Epithelial cell of esophagus (primary cell): ENCODE measurements around the gene WDR27.
A peak's percentile ranks its signal among the peaks of the same experiment; 100 is the strongest.

Source experiments
- DNase-seq: peaks from one replicate; pipeline ENCODE4 v3.0.0; 2010; ENCODE audit warnings: low read depth
- H3K4me3 ChIP-seq: 2 replicates; pipeline ENCODE4 v1.5.1; 2011; ENCODE audit warnings: mild to moderate bottlenecking, low read length, control low read depth
- TF ChIP-seq, protein P1 (sequence below): IDR thresholded peaks from 2 replicates; pipeline ENCODE4 v1.5.1; 2011; ENCODE audit warnings: low read depth, mild to moderate bottlenecking, low read length, control low read depth, inconsistent platforms; ENCODE audit not compliant: insufficient read depth; ENCODE audit errors: missing control alignments

Gene WDR27

GRCh38 chr6:169666441-169666840, 35.4 kb downstream of the WDR27 start:
- TF ChIP-seq, protein P1, sequence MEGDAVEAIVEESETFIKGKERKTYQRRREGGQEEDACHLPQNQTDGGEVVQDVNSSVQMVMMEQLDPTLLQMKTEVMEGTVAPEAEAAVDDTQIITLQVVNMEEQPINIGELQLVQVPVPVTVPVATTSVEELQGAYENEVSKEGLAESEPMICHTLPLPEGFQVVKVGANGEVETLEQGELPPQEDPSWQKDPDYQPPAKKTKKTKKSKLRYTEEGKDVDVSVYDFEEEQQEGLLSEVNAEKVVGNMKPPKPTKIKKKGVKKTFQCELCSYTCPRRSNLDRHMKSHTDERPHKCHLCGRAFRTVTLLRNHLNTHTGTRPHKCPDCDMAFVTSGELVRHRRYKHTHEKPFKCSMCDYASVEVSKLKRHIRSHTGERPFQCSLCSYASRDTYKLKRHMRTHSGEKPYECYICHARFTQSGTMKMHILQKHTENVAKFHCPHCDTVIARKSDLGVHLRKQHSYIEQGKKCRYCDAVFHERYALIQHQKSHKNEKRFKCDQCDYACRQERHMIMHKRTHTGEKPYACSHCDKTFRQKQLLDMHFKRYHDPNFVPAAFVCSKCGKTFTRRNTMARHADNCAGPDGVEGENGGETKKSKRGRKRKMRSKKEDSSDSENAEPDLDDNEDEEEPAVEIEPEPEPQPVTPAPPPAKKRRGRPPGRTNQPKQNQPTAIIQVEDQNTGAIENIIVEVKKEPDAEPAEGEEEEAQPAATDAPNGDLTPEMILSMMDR = no peak
- DNase-seq = no peak
- no peak overlapping the region for H3K4me3 ChIP-seq

GRCh38 chr6:169665289-169665688, 36.5 kb downstream of the WDR27 start:
- peak; percentile 68 for DNase-seq
- TF ChIP-seq, protein P1 = no peak
- no peak overlapping the region for H3K4me3 ChIP-seq

- no peak overlapping the region for H3K4me3 ChIP-seq
- TF ChIP-seq, protein P1 = no peak
- DNase-seq = no peak
Observed at GRCh38 chr6:169664227-169664626, 37.6 kb downstream of the WDR27 start.

DNA sequence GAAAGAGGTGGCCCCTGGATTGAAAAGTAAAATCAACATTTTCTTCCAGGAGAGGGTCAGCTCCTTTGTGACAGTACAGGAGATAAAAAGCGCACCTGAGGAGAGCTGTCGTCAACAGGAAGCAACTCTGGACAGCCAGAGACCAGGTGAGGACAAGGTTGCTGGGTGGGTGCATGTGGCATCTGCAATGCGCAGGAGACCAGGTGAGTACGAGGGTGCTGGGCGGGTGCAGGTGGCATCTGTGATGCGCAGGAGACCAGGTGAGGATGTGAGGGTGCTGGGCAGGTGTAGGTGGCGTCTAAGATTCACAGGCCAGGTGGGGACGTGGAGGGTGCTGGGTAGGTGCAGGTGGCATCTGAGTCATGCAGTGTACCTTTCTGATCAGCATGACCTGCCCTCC, 38.4 kb downstream of the WDR27 start:
- TF ChIP-seq, protein P1 = no peak
- no peak overlapping the region for H3K4me3 ChIP-seq
- no peak for DNase-seq

- TF ChIP-seq, protein P1 = no peak
- H3K4me3 ChIP-seq = no peak overlapping the region
Observed at GRCh38 chr6:169661391-169661756, 40.5 kb downstream of the WDR27 start.

DNA sequence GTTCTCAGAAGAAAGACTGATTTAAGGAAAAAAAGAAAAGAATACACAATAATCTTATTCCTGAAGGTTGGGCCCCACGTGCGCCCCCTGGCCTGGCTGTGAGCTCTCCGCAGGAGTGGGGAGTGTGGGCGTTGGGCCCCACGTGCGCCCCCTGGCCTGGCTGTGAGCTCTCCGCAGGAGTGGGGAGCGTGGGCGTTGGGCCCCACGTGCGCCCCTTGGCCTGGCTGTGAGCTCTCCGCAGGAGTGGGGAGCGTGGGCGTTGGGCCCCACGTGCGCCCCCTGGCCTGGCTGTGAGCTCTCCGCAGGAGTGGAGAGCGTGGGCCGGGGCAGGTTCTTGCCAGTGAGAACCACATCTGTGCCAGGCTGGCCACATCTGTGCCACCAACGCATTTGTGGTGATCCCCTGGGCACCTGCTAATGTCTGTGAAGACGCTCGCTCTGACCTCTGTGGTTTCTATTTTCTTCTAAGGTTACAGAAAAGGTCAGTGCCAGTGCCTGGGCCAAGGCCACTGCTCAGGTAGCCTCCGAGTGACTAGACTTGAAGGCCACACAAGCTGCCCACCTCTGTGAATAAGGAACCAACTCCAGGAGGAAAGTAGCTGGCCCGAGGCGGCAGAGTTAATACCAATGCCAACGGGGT, 41.0 kb downstream of the WDR27 start:
- H3K4me3 ChIP-seq = no peak overlapping the region
- no peak for DNase-seq
- TF ChIP-seq, protein P1 = no peak

More at GRCh38 chr6:169661391-169661756, 40.5 kb downstream of the WDR27 start:
- DNase-seq = no peak

GRCh38 chr6:169659820-169660610, 41.8 kb downstream of the WDR27 start:
- TF ChIP-seq, protein P1 = no peak
- DNase-seq = no peak
- H3K4me3 ChIP-seq = no peak overlapping the region
